Colonic mucosa (tissue), 4 donors: ENCODE data around the gene FOCAD. TPM values are rescaled to one million over a fixed set of nuclear protein-coding genes. Genes with fewer than 3 reads are reported as not detected.

Source experiments
- DNase-seq: peaks from one replicate; pipeline ENCODE4 v3.0.0-alpha.2; 2020
- H3K27ac ChIP-seq: fragments of 200-600 bp; one replicate; pipeline ENCODE4 v1.8.0; 2021
- H3K27me3 ChIP-seq: fragments of 200-600 bp; one replicate; pipeline ENCODE4 v1.8.0; 2021
- H3K36me3 ChIP-seq: fragments of 200-600 bp; one replicate; pipeline ENCODE4 v1.8.0; 2021
- H3K4me1 ChIP-seq: fragments of 200-600 bp; one replicate; pipeline ENCODE4 v1.8.0; 2021; ENCODE audit warnings: mild to moderate bottlenecking
- H3K4me3 ChIP-seq: fragments of 200-600 bp; one replicate; pipeline ENCODE4 v1.8.0; 2021
- H3K9ac ChIP-seq, 2 donors: one replicate each; pipeline ENCODE4 v1.7.0; 2013; ENCODE audit warnings: control low read depth in 2 of 2, low read depth in 2 of 2, low read length in 2 of 2
- H3K9me3 ChIP-seq: fragments of 200-600 bp; one replicate; pipeline ENCODE4 v1.8.0; 2021
- intact Hi-C: fragments of 100-400 bp; cut with DNase I; formaldehyde crosslinking; loops from one replicate; pipeline ENCODE4 v1.14.1; 2022
- total RNA-seq, 2 donors: library from RNA; stranded (reverse); fragmentation: NEBNext Ultra II Directional in 1 of 2; extraction: Animal tissue kit (Norgen Biotek cat#: 25700) in 1 of 2; gene quantifications; one replicate each; pipeline ENCODE4 v1.2.1, GENCODE V29; 2021
- TF ChIP-seq, protein P1 (sequence below): fragments of 200-600 bp; IDR thresholded peaks from one replicate; pipeline ENCODE4 v1.8.0; 2022; ENCODE audit warnings: antibody characterized with exemption, mild to moderate bottlenecking
- donor health status: healthy.
- donor health status: DM: no; HTN: no; CAD: no.
- donor health status: DM: no; HTN: no; CAD: no.

The FOCAD gene
- total RNA-seq, 2 donors from 2014 or later = 26.8 to 44.3 TPM

DNA sequence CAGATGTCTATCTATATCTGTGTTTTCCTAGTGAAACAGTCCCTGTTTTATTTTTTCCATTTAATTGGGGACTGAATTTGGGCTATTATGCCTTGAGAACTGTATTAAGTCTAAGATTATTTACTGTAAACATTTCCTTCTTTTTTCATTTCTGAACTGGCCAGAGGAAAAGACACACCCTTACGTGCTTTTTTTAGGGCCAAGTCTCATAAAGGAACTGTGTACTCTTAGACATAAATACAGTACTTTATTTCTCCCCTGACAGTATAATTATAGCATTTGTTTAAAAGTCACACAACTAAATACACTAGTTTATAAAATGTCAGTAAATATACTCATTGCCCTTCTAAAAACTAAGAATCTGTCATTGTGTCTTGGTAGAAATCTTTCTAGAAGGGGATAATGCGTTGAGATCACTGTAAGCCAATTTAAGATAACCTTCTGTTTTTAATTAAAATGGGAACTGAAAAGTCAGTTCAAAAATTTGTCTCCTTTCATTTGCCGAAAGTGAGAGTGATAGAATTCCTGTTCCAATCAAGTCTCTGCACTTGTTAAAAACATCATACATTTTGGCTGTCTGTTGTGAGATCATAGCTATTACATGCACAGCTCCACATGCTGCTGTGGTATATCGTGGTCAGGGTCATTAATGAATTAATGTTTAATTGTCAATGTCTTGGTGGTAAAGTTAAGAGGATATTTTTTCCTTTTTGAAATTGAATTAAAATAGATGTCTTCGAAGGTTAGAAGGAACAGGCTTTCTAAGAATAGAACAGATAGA lies 132.1 kb downstream of the FOCAD start:
- DNase-seq = no peak
- TF ChIP-seq, protein P1, sequence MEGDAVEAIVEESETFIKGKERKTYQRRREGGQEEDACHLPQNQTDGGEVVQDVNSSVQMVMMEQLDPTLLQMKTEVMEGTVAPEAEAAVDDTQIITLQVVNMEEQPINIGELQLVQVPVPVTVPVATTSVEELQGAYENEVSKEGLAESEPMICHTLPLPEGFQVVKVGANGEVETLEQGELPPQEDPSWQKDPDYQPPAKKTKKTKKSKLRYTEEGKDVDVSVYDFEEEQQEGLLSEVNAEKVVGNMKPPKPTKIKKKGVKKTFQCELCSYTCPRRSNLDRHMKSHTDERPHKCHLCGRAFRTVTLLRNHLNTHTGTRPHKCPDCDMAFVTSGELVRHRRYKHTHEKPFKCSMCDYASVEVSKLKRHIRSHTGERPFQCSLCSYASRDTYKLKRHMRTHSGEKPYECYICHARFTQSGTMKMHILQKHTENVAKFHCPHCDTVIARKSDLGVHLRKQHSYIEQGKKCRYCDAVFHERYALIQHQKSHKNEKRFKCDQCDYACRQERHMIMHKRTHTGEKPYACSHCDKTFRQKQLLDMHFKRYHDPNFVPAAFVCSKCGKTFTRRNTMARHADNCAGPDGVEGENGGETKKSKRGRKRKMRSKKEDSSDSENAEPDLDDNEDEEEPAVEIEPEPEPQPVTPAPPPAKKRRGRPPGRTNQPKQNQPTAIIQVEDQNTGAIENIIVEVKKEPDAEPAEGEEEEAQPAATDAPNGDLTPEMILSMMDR = no peak
- intact Hi-C loops = no loop called here

DNA sequence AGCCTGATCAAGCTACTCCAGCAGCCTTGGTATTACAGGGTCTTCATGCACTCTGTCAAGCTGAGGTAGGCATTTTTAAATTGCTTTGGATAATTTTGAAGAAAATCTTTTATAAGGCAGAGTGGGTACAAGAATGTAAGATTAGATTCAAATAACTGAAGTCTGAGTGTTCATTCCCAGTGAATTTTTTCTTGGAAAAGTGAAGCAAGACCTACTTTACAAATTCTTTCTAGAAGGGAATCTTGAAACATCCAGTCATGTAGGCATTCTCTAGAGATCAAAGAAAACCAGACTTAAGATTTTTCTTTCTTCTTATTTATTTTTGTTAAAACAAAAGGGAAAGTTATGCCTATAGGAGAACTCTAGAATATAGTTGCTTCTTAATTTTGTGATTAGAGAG lies 139.0 kb downstream of the FOCAD start:
- no peaks in the 10 kb centered on the region for H3K27me3 ChIP-seq
- H3K36me3 ChIP-seq = no peaks in the 10 kb centered on the region
- no peaks in the 10 kb centered on the region for H3K4me1 ChIP-seq
- TF ChIP-seq, protein P1 = no peak
- H3K9ac ChIP-seq = no peak overlapping the region
- no peak for DNase-seq
- no peaks in the 10 kb centered on the region for H3K9me3 ChIP-seq
- no peak overlapping the region for H3K4me3 ChIP-seq
- intact Hi-C loops = no loop called here
- H3K27ac ChIP-seq = no peak overlapping the region

More for the DNA sequence above, 132.1 kb downstream of the FOCAD start:
- H3K4me1 ChIP-seq = no peaks in the 10 kb centered on the region
- no peaks in the 10 kb centered on the region for H3K9me3 ChIP-seq
- H3K27ac ChIP-seq = no peak overlapping the region
- no peak overlapping the region for H3K9ac ChIP-seq
- no peaks in the 10 kb centered on the region for H3K27me3 ChIP-seq
- H3K4me3 ChIP-seq = no peak overlapping the region
- no peaks in the 10 kb centered on the region for H3K36me3 ChIP-seq

DNA sequence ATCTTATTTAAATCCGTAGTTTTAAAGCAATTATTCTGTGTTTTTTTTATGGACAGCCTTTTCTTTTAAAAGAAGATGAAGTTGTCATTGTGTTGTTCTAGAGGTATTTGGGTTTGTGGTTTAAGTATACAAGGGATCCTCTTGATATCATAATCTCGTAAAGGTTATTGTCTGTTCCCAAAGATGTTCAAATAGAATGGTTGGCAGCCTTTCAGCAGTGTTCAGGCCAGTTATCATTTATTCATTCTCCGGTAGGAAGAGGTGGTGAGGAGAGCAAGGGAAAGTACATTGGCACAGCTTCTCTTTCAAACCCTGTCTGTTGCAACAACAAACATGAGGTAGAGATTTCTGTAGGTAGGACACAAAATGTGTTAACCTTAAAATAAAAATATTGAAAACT lies 147.0 kb downstream of the FOCAD start:
- Histone ChIP-seq H3K4me3 (no peak overlapping the region), H3K4me1 (no peaks in the 10 kb centered on the region), H3K27me3 (no peaks in the 10 kb centered on the region), H3K9me3 (no peaks in the 10 kb centered on the region), H3K36me3 (no peaks in the 10 kb centered on the region), H3K27ac (no peak overlapping the region), H3K9ac (no peak overlapping the region)
- intact Hi-C loops = no loop called here
- DNase-seq = no peak
- TF ChIP-seq, protein P1 = no peak

DNA sequence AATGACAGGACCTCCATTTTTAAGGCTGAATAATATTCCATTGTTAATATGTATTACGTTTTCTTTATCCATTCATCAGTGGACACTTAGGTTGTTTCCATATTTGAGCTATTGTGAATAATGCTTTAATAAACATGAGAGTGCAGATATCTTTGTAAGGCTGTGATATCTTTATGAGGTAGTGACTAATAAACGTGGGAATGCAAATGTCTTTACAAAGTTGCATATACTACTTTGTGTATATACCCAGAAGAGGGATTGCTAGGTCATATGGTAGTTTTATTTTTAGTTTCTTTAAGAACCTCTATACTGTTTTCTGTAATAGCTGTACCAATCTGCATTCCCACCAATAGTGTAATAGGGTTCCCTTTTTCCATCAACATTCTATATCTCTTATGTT lies 148.7 kb downstream of the FOCAD start:
- intact Hi-C loops = no loop called here
- Histone ChIP-seq H3K27me3 (no peaks in the 10 kb centered on the region), H3K27ac (no peak overlapping the region), H3K36me3 (no peaks in the 10 kb centered on the region), H3K4me1 (no peaks in the 10 kb centered on the region), H3K9me3 (no peaks in the 10 kb centered on the region), H3K4me3 (no peak overlapping the region), H3K9ac (no peak overlapping the region)
- TF ChIP-seq, protein P1 = no peak
- DNase-seq = no peak

DNA sequence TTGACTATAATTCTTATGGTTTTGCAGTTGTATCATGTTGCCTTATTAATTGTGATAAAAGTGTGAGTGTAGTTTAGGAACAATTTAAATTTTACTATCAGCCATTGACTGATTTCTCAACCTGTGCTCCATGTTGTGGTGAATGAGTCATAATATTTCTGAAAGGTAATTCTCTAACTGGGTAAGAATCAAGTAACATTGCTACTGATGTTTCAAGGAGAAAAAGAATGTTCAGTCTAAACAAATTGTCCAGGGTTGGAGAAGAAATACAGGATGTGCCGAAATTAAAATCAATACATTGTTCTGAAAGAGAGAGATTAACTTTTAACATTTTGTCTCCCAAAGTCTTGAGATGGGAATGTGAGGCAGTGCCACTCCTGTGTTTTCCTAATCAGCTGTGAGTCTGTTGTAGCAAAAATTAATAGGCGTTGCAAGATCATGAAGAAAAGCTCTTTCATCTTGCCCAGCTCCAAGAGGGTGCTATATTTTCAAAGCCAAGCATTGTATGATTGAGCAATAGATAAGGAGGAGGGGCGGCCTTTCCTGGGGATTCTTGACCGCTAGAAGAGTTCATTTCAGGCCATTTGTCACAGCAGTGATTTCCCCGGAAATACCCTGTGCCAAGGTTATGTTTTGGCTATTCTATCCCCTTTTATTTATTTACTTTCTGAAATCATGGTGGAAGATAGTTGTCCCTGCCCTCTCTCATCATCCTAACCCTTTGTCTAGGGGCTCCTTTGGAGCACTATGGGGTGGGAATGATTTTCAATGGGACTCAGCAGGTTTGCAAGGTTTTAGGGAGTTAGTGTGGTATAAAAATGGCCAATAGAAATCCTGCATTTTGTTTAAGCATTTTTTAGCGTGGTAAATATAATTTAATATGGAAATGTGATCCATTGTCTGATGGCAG lies 151.6 kb downstream of the FOCAD start:
- H3K27ac ChIP-seq = no peak overlapping the region
- no peaks in the 10 kb centered on the region for H3K4me1 ChIP-seq
- TF ChIP-seq, protein P1 = no peak
- H3K9me3 ChIP-seq = no peaks in the 10 kb centered on the region
- H3K27me3 ChIP-seq = no peaks in the 10 kb centered on the region
- no peak overlapping the region for H3K9ac ChIP-seq
- intact Hi-C loops = no loop called here
- H3K4me3 ChIP-seq = no peak overlapping the region
- no peak for DNase-seq
- H3K36me3 ChIP-seq = no peaks in the 10 kb centered on the region
